HEK293T (cell line): ENCODE data around the gene DQX1.

Experiments
- CTCF ChIA-PET: fragments of 350-600 bp; formaldehyde crosslinking; extraction: SDS; loops from one replicate; lab custom pipeline; 2021; ENCODE audit warnings: antibody characterized with exemption, inconsistent platforms; lab: Yijun Ruan, JAX
- POLR2A ChIA-PET: fragments of 350-600 bp; formaldehyde crosslinking; extraction: SDS; loops from one replicate; lab custom pipeline; 2020; ENCODE audit warnings: antibody characterized with exemption, inconsistent platforms; lab: Yijun Ruan, JAX
- DNase-seq: peaks from one replicate; pipeline ENCODE4 v3.0.0; 2012; ENCODE audit warnings: mixed read lengths; ENCODE audit errors: extremely low spot score
- ARNT ChIP-seq: fragments of 450-650 bp; IDR thresholded peaks from 2 replicates; pipeline ENCODE4 v1.6.1; 2017; ENCODE audit warnings: mild to moderate bottlenecking
- BHLHE40 ChIP-seq: fragments of 450-650 bp; IDR thresholded peaks from 2 replicates; pipeline ENCODE4 v1.6.1; 2016; ENCODE audit warnings: mild to moderate bottlenecking, moderate library complexity, borderline replicate concordance
- CTBP1 ChIP-seq: fragments of 450-650 bp; IDR thresholded peaks from 2 replicates; pipeline ENCODE4 v1.6.1; 2016; ENCODE audit warnings: borderline replicate concordance
- ELF4 ChIP-seq: fragments of 450-650 bp; IDR thresholded peaks from 2 replicates; pipeline ENCODE4 v1.6.1; 2017; ENCODE audit warnings: antibody characterized with exemption
- FOXA1 ChIP-seq: fragments of 450-650 bp; IDR thresholded peaks from 2 replicates; pipeline ENCODE4 v1.6.1; 2016; ENCODE audit warnings: mild to moderate bottlenecking
- FOXK2 ChIP-seq: fragments of 450-650 bp; IDR thresholded peaks from 2 replicates; pipeline ENCODE4 v1.6.1; 2016; ENCODE audit warnings: mild to moderate bottlenecking
- FOXM1 ChIP-seq: fragments of 450-650 bp; IDR thresholded peaks from 2 replicates; pipeline ENCODE4 v1.6.1; 2017; ENCODE audit warnings: mild to moderate bottlenecking, borderline replicate concordance
- HDGF ChIP-seq: fragments of 450-650 bp; IDR thresholded peaks from 2 replicates; pipeline ENCODE4 v1.6.1; 2017; ENCODE audit warnings: antibody characterized with exemption, borderline replicate concordance
- L3MBTL2 ChIP-seq: fragments of 450-650 bp; conservative IDR thresholded peaks from 2 replicates; pipeline ENCODE4 v1.6.1; 2016; ENCODE audit warnings: mild to moderate bottlenecking
- LEF1 ChIP-seq: fragments of 450-650 bp; IDR thresholded peaks from 2 replicates; pipeline ENCODE4 v1.6.1; 2017; ENCODE audit warnings: mild to moderate bottlenecking, borderline replicate concordance
- NFRKB ChIP-seq: fragments of 450-650 bp; IDR thresholded peaks from 2 replicates; pipeline ENCODE4 v1.6.1; 2016; ENCODE audit warnings: mild to moderate bottlenecking, moderate library complexity
- PKNOX1 ChIP-seq: fragments of 450-650 bp; IDR thresholded peaks from 2 replicates; pipeline ENCODE4 v1.6.1; 2016
- SP1 ChIP-seq: fragments of 450-650 bp; IDR thresholded peaks from 2 replicates; pipeline ENCODE4 v1.6.1; 2017
- SUZ12 ChIP-seq: fragments of 450-650 bp; IDR thresholded peaks from 2 replicates; pipeline ENCODE4 v1.6.1; 2016; ENCODE audit warnings: mild to moderate bottlenecking
- TARDBP ChIP-seq: fragments of 450-650 bp; IDR thresholded peaks from 2 replicates; pipeline ENCODE4 v1.6.1; 2016
- ZNF384 ChIP-seq: fragments of 450-650 bp; IDR thresholded peaks from 2 replicates; pipeline ENCODE4 v1.6.1; 2016

DQX1 gene

GRCh38 chr2:74525717-74526648 is at the start of gene DQX1:
Gene DQX1 (minus strand): TSS chr2:74526231. CDS start chr2:74525729, 502 bp downstream.
- CTCF ChIA-PET: interaction anchor here (1.0 kb wide), 1 partner anchor 63 kb away, joined by 3 read pairs; no protein-coding TSS in a partner anchor

GRCh38 chr2:74575320-74575719 is 49.3 kb upstream of the DQX1 start:
- DNase-seq: no peak
- CTCF ChIA-PET: no interaction called here
- no peak for TF ChIP-seq NFRKB
- no peak for TF ChIP-seq CTBP1
- TF ChIP-seq LEF1: no peak
- TF ChIP-seq PKNOX1: no peak
- no peak for TF ChIP-seq HDGF
- no peak for TF ChIP-seq FOXM1
- TF ChIP-seq SUZ12: no peak
- no peak for TF ChIP-seq FOXA1
- no peak for TF ChIP-seq SP1
- no peak for TF ChIP-seq ZNF384
- TF ChIP-seq TARDBP: no peak
- TF ChIP-seq L3MBTL2: no peak
- no peak for TF ChIP-seq BHLHE40
- TF ChIP-seq ELF4: no peak
- TF ChIP-seq ARNT: no peak
- no peak for TF ChIP-seq FOXK2
- POLR2A ChIA-PET: interaction anchor here (0.7 to 1.1 kb wide), 2 partner anchors 10 to 35 kb away, joined by 3 to 4 read pairs; no protein-coding TSS in a partner anchor

More at GRCh38 chr2:74525717-74526648, at the start of gene DQX1:
- TF ChIP-seq L3MBTL2 (no peak), FOXK2 (no peak), ARNT (no peak), SUZ12 (no peak), CTBP1 (no peak), HDGF (no peak), ZNF384 (no peak), PKNOX1 (no peak), LEF1 (no peak), NFRKB (no peak), TARDBP (no peak), BHLHE40 (no peak), FOXM1 (no peak), FOXA1 (no peak), SP1 (no peak), ELF4 (no peak)
- peak; percentile 51 for DNase-seq
- POLR2A ChIA-PET: interaction anchor here (1.3 to 8.4 kb wide), 2 partner anchors 18 to 44 kb away, joined by 3 to 70 read pairs; partner anchors contain the start of gene PCGF1

GRCh38 chr2:74573747-74574562 is 47.9 kb upstream of the DQX1 start:
- POLR2A ChIA-PET: interaction anchor here (0.6 to 1.1 kb wide), 2 partner anchors 9 to 11 kb away, joined by 3 read pairs; no protein-coding TSS in a partner anchor
- TF ChIP-seq SUZ12 (no peak), FOXM1 (no peak), TARDBP (no peak), L3MBTL2 (no peak), FOXK2 (no peak), ZNF384 (no peak), CTBP1 (no peak), NFRKB (no peak), FOXA1 (no peak), ARNT (no peak), PKNOX1 (no peak), ELF4 (no peak), BHLHE40 (no peak)
- CTCF ChIA-PET: interaction anchor here (0.8 kb wide), 1 partner anchor 15 kb away, joined by 5 read pairs; no protein-coding TSS in a partner anchor
- DNase-seq: no peak

GRCh38 chr2:74572178-74572925 is 46.3 kb upstream of the DQX1 start:
- CTCF ChIA-PET: interaction anchor here (1.0 kb wide), 1 partner anchor 11 kb away, joined by 3 read pairs; no protein-coding TSS in a partner anchor
- DNase-seq: no peak
- POLR2A ChIA-PET: no interaction called here
- TF ChIP-seq SUZ12 (no peak), ELF4 (no peak), FOXK2 (no peak), NFRKB (no peak), TARDBP (no peak), BHLHE40 (no peak)
